HG02610 (cell line): Measurements from ENCODE around the gene NOS1AP.
"Not testable (repeated sequence)": the region's sequence is repeated elsewhere in the genome, so short reads cannot be mapped to it uniquely, and the experiment has no call there.

Experiments used
- ATAC-seq: cut with Tn5 transposase; IDR thresholded peaks from one replicate; pipeline ENCODE4 v1.9.1; 2021; ENCODE audit warnings: mild to moderate bottlenecking, moderate library complexity; ENCODE audit not compliant: unreplicated experiment

NOS1AP gene

DNA sequence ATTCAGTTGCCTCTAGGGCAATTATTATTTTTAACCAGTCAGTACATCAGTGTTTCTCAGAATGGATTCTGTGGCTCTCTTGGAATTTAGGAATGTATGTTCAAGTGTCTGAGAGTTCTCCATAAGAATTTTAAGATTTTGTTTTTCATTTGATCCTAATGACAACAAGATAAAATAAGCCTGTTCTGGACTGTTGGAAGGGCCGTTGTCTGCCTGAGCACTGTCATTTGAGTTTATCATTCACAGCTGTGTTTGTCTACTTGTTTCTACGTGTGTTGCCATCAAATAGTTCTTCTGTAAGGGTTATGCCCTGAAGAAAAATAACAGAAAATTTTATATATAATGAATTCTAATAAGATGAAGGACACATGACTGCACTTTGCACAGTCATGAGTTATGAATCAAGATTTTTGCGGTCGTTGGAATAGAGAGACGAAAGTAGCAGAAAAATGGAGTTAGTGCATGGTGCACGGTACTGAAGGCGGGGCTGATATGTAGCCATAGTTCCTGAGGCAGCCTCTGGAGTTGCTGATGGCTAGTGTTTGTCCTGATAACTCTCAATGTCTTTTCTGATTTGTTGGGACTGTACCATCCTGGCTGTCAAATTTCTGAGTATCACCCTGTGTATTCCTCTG is 92.5 kb downstream of the NOS1AP start:
- no peak for ATAC-seq

DNA sequence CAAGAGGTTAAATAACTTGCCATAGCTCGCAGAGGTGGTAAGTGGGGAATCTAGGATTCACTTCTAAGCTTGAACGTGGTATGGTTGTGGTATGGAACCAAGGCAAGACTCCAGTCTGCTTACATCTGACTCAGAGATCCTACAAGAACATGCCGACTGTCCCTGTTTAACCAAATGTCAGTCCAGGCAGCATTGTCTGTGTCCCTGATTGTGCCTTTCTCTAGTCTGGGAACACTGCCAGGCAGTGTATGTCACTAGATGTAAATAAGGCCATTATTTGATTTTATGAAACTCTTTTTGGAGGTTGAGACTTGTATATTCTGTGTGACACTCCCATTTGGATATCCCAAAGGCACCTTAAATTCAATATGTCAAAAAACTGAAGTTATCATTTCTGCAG is 96.0 kb downstream of the NOS1AP start:
- ATAC-seq: no peak

DNA sequence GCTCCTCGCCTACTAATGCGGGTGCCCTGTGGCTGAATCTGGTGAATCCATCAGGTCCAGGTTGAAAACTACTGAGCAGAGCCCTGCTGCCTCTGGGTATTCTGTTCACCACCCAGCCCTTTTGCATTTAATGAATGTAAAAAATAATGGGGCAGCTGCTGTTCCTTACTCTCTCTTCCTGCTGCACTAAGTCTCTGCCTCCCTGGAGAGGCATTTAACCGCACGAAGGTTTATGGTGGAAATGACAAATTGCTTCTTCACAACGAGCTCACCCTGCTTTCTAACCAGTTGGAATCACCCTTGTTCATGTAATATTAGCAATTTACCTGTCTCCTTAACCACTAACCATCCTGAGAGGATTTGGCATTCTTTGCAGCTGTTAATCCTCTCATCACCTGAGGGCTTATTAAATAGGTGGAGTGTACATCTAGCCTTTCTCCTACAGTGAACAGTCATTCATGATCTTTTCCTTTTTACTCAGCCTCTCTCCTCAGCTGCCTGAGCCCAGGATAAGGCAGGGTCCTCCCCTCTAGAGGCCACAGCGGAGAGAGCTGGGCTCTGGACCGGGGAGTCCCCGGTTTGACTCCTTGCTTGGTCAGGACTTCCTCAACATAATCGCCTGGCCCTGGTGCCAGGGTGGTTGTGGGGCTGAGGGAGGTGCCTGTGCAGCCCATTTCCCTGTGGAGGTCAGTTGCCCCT is 97.6 kb downstream of the NOS1AP start:
- no peak for ATAC-seq

DNA sequence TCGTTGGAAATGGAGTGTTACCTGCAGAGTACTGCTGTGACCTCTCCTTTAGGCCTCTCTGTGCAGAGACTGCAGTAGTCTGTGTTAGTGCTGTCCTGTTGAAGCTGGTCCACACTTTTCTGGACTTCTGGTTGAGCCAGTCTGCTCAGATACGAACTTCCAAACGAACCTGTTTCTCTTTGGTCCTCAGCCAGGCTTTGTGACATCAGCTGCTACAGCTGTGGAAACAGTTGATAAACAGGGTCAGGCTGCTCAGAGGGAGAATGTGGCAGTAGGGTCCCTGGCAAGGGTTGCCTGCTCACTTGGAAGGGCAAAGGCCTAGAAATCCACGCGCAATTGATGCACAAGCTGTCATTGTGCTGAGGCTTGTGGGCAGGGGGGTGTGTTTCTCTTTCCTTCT is 98.8 kb downstream of the NOS1AP start:
- no peak for ATAC-seq

DNA sequence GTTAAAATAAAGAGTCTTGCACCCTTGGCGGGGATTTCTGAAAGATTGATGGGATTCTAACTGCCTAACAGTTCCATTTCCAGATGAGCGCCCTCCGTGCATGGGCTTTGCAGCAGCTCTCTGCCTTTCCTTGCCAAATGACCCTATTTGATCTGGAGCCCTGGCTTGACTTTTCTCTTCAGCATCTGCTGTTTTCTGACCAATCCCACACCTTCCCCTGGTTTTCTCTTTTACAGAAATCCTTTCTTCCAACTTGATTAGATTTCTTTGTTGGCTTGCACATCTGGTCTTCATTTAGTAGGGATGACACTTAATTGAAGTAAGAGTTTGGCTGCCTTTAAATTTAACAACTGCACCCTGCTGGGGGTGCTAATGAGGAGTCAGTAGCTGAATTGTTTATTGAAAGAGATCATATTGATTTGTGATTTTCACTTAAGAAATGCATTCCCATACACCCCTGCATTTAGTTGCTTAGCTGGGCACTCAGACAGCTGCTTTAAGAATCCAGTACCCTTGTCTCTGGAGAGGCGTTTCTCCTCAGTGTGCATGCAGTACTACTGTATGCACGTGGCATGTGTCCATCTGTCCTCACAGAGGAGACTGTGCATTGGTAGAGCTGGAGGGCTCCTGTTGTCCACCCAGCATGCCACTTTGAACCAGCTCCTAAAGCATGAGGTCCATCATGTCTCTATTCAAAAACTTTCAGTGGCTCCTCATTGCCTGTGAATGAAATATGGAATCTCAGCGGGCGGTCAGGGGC is 99.7 kb downstream of the NOS1AP start:
- no peak for ATAC-seq

DNA sequence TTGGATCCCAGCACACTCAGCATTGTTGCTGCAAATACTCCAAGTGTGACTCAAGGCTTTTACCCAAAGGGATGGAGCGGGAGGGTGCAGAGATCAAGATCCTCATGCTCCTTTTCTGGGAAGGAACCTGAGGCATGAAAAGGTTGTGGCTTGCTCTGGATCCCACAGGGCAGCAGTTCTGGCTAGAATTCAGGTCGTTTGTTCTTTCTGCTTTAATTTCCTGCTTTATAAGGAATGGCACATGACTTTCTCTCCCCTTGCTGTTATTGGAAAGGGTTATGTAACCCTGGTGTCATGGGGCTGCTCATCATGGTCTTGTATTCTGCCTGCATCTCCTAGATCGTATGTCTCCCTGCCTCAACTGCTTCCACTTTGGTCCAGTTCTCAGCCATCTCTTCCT is 101.6 kb downstream of the NOS1AP start:
- no peak for ATAC-seq

DNA sequence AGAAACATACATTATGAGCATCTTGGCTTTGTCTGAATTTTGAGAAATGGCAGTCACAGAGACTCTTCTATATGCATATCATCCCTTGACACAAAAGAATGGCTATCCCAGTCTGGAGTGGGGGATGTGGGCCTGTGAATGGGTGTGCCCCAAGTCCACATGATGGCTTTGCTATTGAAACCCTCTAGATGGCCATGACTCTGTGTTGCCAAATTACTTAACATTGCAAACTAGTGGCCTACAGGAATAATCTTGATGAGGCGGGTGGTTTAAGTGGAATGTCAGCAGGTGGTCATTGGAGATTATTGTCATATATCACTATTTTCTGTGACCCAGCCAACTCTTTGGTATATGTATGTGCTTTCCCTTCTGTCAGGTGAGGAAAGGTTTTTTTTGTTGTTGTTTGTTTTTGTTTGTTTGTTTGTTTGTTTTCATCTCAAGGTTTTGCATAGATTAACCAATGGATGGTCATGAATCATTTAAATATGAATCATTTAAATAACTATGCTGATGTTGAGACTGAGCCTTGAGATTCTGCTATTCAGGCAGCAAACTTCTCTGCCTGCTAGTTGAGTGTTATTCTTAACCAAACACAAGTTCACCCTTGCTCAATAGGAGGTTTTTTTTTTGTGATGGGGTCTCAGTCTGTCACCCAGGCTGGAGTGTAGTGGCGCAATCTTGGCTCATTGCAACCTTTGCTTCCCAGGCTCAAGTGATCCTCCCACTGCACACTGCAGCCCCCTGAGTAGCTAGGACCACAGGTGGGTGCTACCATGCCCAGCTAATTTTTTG is 103.0 kb downstream of the NOS1AP start:
- no peak for ATAC-seq

DNA sequence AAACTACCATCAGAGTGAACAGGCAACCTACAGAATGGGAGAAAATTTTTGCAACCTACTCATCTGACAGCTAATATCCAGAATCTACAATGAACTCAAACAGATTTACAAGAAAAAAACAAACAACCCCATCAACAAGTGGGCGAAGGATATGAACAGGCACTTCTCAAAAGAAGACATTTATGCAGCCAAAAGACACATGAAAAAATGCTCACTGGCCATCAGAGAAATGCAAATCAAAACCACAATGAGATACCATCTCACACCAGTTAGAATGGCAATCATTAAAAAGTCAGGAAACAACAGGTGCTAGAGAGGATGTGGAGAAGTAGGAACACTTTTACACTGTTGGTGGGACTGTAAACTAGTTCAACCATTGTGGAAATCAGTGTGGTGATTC is 104.1 kb downstream of the NOS1AP start:
- ATAC-seq: not testable (repeated sequence)

DNA sequence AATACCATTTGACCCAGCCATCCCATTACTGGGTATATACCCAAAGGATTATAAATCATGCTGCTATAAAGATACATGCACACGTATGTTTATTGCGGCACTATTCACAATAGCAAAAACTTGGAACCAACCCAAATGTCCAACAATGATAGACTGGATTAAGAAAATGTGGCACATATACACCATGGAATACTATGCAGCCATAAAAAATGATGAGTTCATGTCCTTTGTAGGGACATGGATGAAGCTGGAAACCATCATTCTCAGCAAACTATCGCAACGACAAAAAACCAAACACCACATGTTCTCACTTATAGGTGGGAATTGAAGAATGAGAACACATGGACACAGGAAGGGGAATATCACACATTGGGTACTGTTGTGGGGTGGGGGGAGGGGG is 104.5 kb downstream of the NOS1AP start:
- ATAC-seq: not testable (repeated sequence)

DNA sequence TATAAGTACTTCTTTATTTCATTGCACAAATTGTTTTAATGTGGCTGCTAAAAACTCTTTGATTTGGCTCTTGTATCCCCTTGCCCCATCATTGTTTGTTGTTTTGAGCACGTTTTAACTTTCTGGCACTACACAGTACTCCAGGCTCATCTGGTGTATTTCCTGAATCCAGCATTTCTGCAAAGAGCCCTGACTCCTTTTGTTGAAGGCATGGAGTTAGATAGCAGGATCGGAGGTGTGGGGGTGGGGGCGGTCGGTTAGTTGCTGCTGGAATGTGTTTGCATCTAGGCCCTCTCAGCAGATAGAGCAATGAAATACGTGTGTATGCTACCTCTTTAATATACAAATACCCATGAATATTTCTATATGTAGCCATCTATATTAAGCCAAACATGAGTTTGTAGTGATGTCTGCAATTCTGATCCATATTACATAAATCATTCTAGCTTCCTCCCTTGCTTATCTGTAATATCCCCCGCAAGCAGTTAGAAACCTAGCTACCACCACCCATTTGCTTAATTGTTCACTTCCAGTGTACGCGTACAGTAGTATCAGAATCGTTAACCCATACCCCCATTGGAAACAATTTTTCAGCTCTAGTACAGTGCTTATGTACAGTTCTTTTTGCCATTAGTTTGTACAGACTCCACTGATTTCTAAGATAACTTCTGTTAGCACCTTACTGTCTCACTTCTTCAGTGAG is 106.0 kb downstream of the NOS1AP start:
- ATAC-seq: no peak

DNA sequence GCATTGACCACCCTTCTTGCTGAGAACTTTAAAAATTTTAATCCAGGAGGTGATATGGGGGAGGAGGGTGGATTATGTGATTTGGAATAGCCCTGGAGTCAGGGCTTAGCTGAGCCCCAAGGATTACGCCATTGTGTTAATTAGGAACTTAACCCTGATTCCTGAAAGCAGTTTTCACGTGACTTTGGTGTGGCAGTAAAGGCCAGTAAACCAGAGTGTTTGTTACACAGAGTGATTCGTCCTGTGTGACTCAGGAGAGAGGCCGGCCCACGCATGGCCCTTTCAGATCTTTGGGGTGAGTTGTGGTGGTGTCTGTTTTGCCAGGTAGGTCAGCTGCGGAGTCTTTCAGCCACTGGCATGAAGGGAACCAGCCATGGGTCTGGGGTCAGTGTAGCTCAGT is 107.6 kb downstream of the NOS1AP start:
- no peak for ATAC-seq

DNA sequence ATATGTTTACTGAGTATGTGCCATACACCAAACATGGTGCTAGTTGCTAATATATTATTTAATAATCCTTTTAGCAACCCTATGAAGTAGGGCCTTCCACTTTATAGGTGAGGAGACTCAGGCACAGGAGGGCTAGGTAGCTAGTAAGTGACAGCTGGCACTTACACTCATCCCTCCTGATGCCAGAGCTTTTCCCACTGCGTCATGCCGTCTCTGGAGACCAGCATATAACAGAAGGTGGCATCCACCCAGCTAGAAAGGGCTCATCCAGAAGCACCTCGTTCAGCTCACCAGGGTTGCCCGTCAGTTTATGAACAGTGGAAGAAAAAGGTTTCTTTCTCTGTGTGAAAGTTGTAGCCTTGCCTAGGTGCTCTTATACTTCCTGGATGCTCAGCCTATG is 108.9 kb downstream of the NOS1AP start:
- ATAC-seq: no peak

DNA sequence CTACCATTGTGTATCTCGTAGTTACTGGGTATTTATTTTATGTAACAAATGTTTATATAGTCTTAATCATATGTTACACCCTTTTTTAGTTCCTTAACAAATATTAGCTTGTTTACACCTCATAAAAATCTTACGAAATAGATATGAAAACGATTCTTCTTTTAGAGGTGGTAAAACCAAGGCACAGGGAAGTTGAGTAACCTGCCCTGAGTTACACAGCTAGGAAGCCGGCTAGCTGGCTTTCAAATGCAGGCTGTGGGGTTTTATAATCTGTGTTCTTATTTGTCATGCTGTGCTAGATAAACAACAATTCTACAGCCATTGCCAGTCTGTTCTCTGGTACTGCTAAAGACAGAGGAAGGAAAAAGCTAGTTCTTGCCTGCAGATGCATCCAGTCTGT is 109.6 kb downstream of the NOS1AP start:
- ATAC-seq: no peak

DNA sequence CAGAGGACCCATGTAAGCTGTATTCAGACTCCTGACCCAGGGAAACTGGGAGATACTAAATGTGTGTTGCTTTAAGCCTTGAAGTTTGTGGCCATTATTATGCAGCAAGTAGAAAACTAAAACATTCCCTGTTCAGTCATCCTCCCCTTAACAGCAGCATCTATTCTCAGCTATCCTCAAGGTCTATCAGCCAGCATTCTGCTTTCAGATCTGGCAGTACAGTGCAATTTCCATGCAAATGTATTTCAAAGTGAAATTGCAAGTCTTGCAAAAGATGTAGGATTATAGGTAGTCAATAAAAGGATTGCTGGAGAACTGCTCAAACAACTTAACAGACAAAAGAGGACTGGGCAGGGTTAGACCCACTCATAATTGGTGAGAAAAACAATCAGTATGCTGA is 111.3 kb downstream of the NOS1AP start:
- no peak for ATAC-seq

DNA sequence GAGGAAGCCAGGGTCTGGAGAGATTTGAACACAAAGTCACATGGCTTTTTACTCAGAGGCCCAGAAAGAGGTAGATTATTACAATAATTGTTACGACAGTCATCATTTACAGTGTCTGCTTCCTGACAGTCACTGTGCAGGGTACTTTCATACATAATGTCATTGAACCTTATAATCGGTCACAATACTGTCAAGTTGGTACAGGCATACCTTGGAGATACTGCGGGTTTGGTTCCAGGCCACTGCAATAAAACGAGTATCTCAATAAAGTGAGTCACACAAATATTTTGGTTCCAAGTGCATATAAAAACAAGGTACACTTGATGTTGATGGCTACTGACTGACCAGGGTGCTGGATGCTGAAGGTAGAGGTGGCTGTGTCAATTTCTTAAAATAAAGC is 112.6 kb downstream of the NOS1AP start:
- no peak for ATAC-seq

DNA sequence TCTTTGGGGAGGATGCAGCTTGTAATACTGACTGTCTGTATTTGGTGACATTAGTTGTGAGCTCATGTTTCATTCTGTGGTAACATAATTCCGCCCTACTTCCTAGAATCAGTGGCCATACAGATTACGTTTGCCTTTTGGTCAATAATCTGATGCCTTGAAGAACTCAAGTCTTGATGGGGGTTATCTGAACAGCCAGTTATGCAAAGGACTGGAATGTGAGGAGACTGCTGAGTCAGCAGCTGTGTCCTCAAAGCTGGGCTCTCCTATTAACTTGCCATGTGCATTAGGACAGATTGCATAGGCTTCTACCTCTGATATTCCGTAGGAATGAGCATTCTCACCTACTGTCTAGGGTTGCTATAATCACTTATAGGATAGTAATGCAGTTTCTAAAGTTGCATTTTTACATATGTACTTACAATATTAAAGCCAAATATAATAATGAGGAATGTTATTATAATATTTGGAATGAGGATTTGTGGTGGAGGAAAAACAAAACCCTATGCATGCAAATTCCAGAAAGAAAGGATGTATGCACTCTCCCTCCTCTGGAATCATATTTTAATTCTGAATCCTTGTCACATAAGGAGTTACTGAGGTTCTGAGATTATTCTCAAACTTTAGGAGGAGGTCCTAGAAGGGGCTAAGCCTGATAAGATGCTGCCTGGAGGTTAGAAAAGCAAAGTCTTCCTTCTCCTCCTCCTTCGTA is 116.0 kb downstream of the NOS1AP start:
- ATAC-seq: no peak

DNA sequence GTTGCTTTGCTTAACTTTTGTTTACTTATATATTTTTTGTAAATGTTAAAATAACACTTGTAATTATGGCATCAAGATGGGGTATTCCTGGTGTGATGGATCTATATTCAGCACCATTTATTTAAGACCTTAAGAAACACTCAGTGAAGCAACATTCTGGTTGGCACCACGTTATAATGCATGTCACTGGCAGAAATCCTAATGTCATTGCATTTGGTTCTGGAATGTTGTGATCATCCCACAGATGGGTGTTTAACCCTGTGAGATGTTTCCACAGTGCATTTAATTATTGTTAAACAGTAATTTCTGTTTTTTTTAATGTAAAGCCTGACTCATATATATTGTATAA is 116.5 kb downstream of the NOS1AP start:
- ATAC-seq: no peak

DNA sequence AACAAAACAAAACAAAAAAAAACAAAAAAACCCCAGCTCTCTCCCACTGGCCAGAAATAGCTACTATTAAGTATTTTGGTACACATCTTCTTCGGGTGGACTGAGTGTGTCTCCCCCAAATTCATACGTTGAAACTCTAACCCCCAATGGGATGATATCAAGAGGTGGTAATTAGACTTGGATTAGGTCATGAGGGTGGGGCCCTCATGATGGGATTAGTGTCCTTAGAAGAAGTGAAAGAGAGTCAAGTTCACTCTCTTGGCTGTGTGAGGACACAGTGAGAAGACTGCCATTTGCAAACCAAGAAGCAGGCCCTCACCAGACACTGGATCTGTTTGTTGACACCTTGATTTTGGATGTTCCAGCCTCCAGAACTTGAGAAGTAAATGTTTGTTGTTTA is 116.9 kb downstream of the NOS1AP start:
- no peak for ATAC-seq

DNA sequence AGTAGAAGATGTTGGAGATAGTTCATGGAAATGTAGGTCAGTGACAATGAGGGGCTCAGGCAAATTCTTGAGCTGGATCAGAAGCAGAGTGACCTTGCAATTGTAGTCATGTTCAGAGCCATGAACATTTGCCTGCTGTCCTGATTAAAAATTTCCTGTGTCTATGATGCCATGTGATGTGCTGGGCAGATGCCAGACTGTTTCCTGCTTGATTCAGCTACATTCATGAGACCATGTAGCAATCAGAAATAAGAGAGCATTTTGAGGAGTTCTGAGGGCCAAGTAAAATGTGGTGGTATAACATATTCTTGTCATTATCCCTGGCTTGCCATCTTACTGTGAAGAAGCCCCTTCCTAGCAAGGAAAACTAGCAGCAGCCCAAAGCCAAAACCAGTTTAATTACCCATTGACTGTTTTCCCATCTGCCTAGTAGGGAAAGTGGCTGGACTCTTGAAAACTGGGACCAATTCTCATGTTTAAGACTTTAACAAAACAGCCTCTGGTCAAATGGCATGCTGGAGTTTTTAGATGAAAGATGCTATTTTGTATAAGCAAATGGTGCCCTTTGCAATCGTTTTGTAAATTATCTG is 118.3 kb downstream of the NOS1AP start:
- ATAC-seq: no peak

DNA sequence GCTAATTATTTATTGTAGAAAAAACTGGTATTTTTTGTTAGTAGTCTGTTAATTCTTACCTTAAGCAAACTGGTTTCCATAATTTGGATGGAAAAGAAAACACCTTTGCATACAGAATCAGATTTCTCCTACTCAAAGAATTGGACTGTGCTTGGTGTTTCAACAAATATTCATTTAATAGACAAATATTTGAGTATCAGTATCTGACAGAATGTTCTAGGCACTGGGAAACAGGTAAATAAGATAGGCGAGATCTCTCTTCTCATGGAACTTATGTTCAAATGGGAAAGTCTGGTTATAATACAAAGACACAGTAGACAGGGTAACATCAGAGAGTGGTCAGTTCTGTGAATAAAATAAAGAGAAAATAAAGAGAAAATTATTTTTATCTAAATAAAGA is 119.9 kb downstream of the NOS1AP start:
- ATAC-seq: no peak
